HepG2 (cell line): ENCODE results near the gene SPHK1.

ENCODE experiments used
- SUZ12 ChIP-seq: fragments of 150-350 bp; IDR thresholded peaks from 2 replicates; pipeline ENCODE4 v1.6.1; 2014; ENCODE audit warnings: low read depth, low read length
- ZFX ChIP-seq: sonication (generic); formaldehyde crosslinking; IDR thresholded peaks from 2 replicates; pipeline ENCODE4 v1.4.0; 2020; ENCODE audit warnings: mild to moderate bottlenecking, low read depth, missing genetic modification reagents, moderate library complexity
- ZNF776 ChIP-seq: sonication (generic); formaldehyde crosslinking; IDR thresholded peaks from 2 replicates; pipeline ENCODE4 v1.4.0; 2020; ENCODE audit warnings: mild to moderate bottlenecking, missing genetic modification reagents

- TF ChIP-seq ZFX (CRISPR knock-in tag) (no peak), ZNF776 (CRISPR knock-in tag) (no peak), SUZ12 (no peak)
Measured at GRCh38 chr17:76370261-76370993, 14.0 kb upstream of the SPHK1 start.
